Measurements from ENCODE around the gene RPL28.
"Not testable (repeated sequence)": the region's sequence is repeated elsewhere in the genome, so short reads cannot be mapped to it uniquely, and the experiment has no call there.

The RPL28 gene

DNA sequence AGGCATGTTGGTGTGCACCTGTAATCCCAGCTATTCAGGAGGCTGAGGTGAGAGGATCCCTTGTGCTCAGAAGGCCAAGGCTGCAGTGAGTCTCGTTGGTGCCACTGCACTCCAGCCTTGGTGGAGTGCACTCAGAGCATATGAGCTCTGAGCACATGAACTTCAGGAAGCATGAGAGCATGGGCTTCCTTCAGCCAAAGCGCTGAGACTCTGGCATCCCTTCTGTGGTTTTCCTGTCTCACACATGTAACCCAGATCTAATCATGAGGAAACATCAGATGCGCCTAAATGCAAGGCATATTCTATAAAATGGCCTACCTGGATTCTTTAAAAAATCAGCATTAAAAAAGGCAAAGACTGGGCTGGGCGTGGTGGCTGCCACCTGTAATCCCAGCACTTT, 35.5 kb downstream of the RPL28 start:
- DNase-seq (ENCODE audit: low read depth in 4 of 4, low spot score in 1 of 4) = not testable (repeated sequence)

DNA sequence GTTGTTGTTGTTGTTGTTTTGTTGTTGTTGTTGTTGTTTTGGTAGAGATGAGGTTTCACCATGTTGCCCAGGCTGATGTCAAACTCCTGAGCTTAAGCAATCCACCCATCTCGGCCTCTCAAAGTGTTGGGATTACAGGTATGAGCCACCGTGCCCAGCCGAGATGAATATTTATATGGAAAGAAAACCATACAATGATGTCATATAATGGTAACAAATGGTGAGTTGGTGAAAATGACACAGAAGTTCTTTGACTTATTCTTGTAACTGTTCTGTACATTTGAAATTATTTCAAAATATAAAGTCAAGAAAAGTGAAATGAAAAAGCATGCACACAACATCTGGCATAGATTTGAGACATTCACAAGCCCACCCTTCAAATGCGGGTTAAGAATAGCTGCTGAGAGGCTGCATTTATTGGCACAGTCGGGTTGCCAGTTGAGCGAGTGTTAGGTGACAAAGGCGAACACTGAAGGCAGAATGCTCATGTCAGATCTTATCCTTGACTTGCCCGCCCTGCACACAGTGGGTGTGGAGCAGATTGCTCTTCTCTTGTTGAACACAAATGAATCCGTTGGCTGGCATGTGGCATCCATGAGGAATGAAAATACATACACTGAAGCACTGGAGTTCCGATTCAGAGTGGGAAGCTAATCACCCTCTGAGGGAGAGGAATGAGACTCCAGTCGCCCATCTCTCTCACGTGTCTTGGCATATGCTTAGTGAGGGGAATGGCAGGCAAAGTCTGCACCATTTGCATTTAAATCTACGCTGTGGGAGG, 37.7 kb downstream of the RPL28 start:
- DNase-seq (ENCODE audit: low read depth in 4 of 4, low spot score in 1 of 4) = no peak

DNA sequence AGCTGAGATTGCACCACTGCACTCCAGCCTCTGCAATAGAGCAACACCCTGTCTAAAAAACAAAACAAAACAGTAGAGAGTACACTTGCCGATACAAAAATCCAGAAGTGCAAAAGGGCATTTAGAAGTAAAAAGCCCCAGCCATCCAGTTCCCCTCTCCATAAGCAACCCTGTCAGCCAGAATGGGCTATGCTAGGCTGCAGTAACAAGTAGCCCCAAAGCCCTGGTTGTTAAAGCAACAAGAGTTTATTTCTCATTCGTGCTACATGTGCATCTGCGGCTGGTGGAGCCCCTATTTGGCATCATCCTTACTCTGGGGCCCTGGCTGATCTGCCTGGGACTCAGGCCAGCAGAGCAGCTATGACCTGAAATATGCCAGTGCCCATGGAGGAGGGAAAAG, 38.8 kb downstream of the RPL28 start:
- no peak for DNase-seq (ENCODE audit: low read depth in 4 of 4, low spot score in 1 of 4)

DNA sequence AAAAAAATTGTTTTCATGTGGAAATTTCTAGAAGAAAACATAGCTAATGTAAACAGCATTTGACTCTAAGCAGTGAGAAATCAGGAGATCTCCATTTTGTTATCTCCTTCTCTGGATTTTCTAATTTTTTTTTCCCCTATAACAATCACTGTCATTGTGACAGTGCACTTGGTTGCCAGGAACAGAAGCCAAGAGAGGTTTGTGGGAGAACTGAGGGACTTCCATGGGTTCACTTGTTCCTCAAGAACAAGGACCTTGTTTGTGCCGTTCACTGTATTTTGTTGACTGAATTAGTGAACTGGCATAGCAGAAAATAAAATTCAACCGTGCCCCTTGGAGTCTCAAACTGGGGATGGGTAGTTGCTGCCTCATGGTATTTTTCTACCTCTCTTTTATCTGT, 40.3 kb downstream of the RPL28 start:
- DNase-seq (ENCODE audit: low read depth in 4 of 4, low spot score in 1 of 4) = no peak

DNA sequence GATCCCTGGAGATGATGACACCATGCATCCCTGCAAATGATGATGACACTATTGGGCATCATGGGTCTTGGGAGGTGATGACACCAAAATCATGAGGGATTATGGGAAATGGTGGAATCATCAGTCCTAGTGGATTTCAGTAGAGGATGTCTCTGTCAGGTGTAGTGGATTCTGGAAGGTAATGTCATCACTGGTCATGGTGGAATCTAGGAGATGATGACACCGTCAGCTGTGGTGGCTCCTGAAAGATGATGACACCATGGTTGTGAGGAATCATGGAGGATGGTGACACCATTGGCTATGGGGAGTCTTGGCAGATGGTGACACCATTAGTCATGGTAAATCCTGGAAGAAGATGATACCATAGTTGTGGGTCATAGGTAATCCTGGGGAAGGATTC, 45.5 kb downstream of the RPL28 start:
- DNase-seq (ENCODE audit: low read depth in 4 of 4, low spot score in 1 of 4) = no peak

DNA sequence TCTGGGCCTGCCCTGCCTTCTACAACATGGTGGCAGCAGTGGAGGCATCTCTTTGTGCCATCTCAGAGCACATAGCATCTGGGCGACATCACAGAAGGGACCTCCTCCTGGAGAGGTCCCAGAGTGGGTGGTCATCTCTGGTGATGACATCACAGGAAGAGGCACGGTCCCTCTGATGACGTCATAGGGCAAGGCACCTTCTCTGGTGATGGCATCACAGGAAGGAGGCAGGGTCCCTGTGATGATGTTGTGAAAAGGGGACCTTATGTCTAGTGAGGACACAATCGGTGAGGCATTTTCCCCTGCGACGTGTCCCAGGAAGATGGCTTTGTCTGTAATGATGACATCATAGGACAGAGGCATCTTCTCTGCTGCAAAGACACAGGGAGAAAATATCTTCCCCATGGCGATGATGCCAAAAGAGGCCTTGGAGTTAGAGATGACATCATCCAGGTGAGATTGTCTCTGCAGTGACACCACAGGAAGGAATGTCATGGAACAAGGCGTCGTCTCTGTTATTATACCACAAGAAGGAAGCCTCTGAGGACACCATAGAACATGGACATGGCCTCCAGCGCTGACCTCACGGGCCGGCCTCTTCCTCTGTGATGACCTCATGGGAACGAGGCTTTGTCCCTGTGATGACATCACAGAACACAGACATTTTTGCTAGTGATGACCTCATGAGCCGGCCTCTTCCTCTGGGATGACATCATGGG, 46.7 kb downstream of the RPL28 start:
- DNase-seq (ENCODE audit: low read depth in 4 of 4, low spot score in 1 of 4) = no peak

DNA sequence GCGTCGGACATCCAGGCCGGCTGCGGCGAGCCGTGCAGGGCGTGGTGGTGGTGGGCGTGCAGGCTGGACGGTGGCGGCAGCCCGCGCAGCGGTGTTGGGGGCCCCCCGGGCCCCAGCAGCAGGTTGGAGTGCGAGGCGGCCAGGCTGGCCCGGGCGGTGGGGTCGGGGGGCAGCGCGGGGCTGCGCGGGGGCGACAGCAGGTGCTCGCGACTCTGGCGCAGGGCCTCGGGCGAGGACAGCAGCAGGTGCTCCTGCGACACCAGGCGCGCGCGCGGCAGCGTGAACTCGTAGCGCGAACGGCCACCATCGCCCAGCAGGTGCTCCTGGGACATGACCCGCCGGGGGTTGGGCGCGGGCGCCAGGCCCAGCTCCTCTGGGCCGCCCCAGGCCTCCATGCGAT, 47.6 kb downstream of the RPL28 start:
- DNase-seq (ENCODE audit: low read depth in 4 of 4, low spot score in 1 of 4) = no peak

DNA sequence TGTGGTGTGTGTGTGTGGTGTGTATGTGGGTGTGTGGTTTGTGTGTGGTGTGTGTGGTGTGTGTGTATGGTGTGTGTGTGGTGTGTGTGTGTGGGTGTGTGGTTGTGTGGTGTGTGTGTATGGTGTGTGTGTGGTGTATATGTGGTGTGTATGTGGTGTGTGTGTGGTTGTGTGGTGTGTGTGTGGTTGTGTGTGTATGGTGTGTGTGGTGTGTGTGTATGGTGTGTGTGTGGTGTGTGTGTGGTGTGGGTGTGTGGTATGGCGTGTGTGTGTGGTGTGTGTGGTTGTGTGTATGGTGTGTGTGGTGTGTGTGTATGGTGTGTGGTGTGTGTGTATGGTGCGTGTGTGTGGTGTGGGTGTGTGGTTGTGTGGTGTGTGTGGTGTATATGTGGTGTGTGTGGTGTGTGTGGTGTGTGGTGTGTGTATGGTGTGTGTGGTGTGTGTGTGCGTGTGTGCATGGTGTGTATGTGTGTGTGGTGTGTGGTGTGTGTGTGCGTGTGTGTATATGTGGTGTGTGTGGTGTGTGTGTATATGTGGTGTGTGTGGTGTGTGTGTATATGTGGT, 48.7 kb downstream of the RPL28 start:
- no peak for DNase-seq (ENCODE audit: low read depth in 4 of 4, low spot score in 1 of 4)

DNA sequence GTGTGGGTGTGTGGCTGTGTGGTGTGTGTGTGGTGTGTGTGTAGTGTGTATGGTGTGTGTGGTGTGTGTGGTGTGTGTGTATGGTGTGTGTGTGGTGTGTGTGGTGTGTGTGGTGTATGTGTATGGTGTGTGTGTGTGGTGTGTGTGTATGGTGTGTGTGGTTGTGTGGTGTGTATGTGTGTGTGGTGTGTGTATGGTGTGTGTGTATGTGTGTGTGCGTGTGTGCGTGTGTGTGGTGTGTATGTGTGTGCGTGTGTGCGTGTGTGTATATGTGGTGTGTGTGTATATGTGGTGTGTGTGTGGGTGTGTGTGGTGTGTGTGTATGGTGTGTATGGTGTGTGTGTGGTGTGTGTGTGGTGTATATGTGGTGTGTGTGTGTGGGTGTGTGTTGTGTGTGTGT, 49.3 kb downstream of the RPL28 start:
- no peak for DNase-seq (ENCODE audit: low read depth in 4 of 4, low spot score in 1 of 4)

DNA sequence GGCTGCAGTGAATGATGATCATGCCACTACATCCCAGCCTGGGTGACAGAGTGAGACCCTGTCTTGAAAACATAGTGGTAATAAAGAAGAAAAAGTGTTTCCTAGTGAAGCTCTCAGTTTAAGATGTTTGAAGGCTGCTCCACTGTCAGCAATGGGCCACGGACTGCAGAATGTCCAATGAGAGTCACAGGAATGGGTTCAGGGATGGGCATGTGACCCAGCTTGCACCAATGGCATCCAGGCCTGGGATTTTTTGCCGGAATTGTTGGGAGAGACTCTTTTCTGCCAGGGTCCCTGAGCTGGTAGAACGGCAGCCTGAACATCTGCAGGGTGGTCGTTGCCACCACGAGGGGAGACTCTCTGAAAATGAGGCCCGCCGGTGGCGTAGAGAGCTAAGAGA, 51.1 kb downstream of the RPL28 start:
- no peak for DNase-seq (ENCODE audit: low read depth in 4 of 4, low spot score in 1 of 4)

DNA sequence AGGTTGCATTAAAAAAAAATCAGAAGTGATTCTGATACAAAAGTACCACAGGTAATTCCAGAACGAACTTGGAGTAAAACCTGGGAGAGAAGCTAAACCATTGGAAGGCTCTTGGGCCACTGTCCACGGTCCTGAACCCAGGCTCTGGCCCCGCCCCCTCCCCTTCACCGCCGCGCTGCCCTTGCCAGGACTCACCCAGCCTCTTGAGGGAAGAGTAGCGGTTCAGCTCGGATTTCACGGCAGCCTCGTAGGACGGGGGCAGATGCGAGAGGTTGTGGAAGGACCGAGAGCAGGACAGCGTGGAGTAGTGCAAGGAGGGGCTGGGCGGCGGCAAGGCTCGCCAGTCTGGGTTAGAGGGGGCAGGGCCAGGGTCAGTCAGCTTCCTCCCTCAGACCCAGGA, 51.7 kb downstream of the RPL28 start:
- no peak for DNase-seq (ENCODE audit: low read depth in 4 of 4, low spot score in 1 of 4)

DNA sequence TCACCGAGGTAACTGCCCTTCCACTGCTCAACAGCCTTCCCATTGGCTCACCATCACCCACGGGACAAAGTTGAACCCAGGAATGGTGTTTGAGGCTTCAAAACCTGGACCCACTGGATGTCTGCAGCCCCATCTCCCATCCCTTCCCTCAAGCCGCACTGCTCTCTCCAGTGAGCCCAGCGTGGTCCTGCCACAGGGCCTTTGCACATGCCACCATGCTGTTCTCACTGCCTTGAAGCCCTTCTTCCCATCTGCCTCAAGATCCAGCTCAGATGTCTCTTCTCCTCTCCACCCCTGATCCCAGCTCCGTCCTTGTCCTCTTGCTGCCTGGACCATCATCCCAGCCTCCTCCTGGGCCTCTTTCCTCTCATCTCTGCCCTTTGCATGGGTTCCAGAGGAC, 53.3 kb downstream of the RPL28 start:
- no peak for DNase-seq (ENCODE audit: low read depth in 4 of 4, low spot score in 1 of 4)

DNA sequence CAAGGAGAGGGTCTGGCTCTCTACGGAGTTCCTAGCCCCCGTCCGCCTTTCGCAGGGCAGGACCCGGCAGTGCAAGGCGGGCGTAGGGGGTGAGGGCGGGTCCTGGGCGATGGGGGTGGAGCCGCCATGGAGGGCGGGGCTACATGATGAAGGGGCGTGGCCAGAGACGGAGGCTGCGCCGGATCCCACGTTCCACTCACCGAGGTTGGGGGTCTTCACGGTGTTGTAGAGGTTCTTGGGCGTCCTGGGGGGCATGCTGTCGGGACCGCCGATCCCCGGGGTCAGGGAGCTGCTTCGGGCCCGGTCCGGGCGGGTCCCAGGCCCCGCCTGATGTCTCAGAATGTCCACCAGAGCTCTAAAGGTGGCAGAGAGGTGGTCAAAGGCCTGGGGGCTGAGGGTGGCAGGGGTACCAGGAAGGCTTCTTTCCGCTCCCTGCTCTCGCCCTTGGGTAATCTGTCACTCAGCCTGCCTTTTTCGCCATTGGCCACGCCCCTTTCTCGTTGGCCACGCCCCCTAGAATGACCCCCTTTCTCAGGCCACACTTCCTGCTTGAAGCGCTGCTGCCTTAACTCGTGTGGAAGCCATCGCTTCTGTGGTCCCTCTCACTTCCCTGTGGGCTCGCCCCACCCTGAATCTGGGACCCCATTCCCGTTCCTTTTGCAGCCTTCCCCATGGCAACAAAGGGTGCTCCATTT, 54.8 kb downstream of the RPL28 start:
- no peak for DNase-seq (ENCODE audit: low read depth in 4 of 4, low spot score in 1 of 4)

DNA sequence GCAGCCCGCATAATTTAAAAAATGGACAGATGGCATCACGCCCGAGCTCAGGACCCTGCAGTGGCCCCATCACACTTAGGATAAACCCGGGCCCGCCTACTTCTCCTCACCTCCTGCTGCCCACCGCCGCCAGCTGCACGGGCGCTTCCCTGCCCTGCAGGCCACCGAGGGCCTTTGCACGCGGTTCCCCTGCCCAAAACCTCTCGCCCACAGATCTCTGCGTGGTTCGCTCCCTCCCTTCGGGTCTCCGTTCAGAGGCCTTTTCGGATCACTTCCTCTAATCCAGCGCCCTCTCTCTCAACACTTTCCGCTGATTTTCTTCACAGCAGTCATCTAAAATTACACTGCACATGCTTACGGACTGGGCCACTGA, 55.6 kb downstream of the RPL28 start:
- DNase-seq (ENCODE audit: low read depth in 4 of 4, low spot score in 1 of 4) = no peak

DNA sequence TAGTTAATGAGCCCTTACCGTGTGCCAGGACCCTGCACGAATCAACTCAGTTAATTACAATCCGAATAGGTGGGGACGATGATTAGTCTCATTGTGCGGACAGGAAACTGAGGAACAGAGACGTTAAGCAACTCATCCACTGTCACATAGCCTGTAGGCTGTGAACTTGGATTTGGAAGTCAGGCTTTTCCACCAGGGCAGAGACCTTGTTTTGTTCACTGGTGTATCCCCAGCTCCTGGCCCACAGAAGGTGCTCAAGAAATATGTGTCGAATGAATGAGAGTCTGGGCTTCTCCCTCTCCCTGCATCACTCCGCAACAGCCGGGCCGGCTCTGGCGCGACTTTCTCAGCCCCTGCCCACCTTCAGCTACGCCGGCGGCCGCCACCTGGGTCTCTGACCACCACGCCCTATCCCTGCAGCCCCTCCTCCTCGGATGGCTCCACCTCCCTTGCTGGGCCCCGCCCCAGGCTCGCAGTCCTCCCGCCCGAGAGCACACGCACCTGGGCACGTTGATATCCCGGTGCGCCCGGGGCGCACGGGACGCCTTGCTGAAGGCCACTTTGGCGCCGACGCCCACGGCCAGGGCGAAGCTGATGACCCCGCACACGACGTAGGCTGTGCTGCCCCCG, 56.1 kb downstream of the RPL28 start:
- DNase-seq (ENCODE audit: low read depth in 4 of 4, low spot score in 1 of 4) = no peak

DNA sequence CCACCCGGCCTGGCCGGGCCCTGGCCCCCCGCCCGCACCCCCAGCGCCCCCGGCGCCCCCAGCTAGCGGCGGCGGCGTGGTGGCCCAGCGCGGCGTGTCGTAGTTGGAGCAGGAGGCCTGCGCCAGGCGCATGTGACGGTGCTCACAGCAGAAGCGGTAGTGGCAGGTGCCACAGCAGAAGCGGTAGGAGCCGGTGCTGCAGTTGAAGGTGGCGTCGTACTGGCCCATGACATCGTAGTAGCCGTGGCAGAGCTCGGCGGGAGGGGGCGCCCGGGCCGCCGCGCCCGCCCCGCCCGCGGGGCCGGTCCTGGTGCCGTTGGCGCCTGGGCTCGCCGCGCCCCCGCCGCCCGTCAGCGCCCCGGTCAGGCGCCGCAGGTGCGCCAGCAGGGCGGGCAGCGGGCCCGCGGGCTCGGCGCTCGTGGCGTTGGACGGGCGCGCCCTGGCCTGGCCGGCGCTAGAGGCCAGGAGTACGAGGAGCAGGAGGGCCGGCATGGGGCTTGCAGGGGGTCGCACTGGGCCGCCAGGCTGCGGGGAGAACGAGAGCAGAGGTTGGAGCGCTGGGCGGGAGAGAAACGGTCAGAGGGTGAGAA, 56.7 kb downstream of the RPL28 start:
- no peak for DNase-seq (ENCODE audit: low read depth in 4 of 4, low spot score in 1 of 4)

DNA sequence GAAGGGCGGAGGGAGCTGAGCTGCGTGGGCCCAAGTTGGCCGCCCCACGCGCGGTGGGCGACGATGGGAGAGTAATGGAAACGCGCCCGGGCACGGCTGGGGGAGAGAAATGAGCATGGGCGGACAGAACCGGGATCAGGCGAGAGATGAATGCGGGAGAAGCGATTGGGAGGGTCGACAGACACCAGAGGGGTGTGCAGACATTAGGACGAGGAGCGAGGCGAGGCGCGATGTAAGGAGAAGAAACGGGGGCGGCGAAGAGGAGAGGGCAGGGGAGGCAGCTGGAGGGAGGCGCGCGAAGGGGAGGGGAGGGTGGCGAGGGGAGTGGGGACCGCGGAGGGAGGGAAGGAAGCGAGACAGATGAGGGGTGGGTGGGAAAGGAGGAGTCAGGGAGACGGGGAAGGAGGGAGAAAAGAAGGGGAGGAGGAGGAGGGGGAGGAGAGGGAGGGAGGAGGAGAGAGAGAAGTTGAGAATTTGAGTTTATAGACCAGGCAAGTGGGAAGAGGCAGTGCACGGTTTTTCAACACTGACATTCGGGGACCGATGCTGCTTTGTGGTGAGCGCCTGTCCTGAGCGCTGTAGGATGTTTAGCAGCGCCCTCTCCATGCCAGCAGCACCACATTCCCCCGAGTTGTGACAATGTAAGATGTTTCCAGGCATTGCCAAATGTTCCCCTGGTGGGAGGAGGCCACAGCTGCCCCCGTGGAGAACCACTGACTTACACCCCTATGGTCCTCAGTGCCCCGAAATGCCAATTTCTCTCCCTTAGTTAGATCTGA, 57.5 kb downstream of the RPL28 start, which contains the start of gene SHISA7:
TSS of gene SHISA7 (minus strand) at position 256 of the 779 bp plus-strand sequence. CDS start 437 bp downstream, outside the sequence.
- DNase-seq (ENCODE audit: low read depth in 4 of 4, low spot score in 1 of 4) = no peak

DNA sequence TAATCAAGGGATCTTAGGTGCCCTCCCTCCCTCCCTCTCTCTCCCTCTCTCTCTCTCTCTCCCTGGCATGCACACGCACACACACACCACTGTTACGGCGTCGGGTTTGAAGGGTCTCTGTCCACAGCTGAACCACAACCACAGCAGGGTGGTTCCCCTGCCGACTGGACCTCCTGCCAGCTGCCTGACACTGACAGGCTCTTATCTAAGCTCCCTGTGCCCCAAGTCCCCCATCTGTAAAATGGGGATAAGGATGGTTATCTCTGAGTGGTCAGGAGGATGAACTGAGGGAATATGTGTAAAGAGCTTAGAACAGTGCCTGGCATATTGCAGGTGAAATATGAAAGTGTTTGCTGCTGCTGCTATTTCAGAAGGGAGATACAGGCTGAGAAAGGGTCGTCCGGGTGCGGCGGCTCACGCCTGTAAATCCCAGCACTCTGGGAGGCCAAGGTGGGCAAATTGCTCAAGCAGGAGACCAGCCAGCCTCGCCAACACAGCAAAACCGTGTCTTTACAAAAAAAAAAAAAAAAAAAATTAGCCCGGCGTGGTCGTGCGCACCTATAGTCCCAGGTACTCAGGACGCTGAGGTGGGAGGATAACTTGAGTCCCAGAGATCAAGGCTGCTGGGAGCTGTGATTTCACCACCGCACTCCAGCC, 58.2 kb downstream of the RPL28 start:
- DNase-seq (ENCODE audit: low read depth in 4 of 4, low spot score in 1 of 4) = no peak

DNA sequence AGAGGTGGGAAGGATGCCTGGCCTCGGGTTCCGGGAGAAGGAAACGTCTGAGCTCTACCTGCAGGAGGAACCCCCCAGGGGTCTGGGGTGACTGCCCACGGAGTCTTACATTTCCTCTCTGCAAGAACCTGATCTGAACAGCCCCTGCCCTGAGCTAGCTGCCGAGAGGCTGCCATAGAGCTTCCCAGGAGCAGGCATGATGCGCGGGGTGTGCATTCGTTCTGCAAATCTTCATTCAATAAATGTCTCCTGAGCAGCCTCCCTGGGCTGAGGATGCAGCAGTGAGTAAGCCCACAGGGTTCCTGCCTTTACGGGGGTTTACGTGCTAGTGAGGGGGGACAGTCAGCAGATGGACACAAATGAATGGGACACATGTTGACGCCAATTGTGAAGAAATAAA, 58.9 kb downstream of the RPL28 start:
- no peak for DNase-seq (ENCODE audit: low read depth in 4 of 4, low spot score in 1 of 4)

DNA sequence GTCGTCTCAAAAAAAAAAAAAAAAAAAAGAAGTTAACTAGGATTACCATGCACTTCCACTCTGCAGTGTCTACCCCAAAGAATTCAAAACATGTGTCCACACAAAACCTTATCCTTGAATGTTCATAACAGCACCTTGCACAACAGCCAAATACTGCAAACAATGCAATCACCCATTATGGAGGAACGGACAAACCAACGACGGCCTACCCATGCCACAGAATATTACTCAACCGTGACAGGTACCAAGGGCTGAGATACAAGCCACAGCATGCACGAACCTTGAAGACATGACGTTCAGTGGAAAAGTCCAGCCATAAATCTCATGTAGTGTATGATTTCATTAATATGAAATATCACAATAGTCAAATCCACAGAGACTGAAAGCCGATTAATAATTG, 60.3 kb downstream of the RPL28 start:
- no peak for DNase-seq (ENCODE audit: low read depth in 4 of 4, low spot score in 1 of 4)
